GM12872 (cell line): ENCODE measurements around the gene TRERF1.

ENCODE experiments used
- TF ChIP-seq, protein P1 (sequence below): IDR thresholded peaks from 3 replicates; pipeline ENCODE4 v1.5.1; 2011; ENCODE audit warnings: low read depth, mild to moderate bottlenecking, low read length, moderate library complexity; ENCODE audit not compliant: insufficient read depth

The TRERF1 gene

DNA sequence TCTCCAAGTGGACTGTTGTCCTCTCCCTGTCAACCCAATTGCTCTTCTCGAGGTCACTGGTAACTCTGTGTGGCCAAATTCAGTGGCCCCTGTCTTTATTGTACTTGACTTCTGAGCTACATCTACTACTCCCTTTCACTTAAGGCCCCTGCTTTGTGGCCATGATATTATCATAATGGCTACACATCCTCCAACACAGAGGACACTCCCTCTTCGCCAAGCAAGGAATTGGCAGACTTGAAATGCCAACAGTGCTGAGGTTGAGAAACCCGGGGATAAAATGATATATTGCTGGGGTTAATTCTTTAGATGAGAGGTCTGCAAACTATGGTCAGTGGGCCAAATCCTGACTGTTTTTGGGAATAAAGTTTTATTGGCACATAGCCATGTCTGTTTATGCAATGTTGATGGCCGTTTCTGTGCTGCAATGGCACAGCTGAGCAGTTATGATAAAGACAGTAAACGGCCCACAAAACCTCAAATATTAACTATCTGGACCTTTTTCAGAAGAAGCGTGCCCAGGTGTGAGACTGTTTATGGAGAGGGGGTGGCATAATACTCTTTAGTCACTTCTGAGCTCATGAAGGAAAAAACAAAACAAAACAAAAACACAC, 222.1 kb downstream of the TRERF1 start:
- TF ChIP-seq, protein P1, sequence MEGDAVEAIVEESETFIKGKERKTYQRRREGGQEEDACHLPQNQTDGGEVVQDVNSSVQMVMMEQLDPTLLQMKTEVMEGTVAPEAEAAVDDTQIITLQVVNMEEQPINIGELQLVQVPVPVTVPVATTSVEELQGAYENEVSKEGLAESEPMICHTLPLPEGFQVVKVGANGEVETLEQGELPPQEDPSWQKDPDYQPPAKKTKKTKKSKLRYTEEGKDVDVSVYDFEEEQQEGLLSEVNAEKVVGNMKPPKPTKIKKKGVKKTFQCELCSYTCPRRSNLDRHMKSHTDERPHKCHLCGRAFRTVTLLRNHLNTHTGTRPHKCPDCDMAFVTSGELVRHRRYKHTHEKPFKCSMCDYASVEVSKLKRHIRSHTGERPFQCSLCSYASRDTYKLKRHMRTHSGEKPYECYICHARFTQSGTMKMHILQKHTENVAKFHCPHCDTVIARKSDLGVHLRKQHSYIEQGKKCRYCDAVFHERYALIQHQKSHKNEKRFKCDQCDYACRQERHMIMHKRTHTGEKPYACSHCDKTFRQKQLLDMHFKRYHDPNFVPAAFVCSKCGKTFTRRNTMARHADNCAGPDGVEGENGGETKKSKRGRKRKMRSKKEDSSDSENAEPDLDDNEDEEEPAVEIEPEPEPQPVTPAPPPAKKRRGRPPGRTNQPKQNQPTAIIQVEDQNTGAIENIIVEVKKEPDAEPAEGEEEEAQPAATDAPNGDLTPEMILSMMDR: no peak

DNA sequence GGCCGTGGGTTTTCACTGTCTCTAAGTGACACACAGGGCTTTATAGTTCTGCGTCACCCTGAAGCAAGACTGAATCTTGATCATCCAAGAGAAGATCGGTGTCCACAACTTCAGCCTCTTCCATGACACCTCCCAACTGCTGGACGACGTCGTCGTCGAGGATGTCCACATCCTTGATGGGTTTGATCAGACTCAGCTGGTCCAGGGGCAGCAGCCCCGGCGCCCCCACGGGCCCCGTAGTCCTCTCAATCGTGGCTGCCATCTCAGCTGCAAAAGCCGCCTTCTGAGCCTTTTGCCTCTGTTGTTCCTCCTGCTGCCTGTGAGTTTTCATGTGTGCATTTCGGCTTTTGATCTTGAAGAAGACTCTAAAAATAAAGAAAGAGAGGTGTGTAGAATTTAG, 223.4 kb downstream of the TRERF1 start:
- TF ChIP-seq, protein P1: no peak

DNA sequence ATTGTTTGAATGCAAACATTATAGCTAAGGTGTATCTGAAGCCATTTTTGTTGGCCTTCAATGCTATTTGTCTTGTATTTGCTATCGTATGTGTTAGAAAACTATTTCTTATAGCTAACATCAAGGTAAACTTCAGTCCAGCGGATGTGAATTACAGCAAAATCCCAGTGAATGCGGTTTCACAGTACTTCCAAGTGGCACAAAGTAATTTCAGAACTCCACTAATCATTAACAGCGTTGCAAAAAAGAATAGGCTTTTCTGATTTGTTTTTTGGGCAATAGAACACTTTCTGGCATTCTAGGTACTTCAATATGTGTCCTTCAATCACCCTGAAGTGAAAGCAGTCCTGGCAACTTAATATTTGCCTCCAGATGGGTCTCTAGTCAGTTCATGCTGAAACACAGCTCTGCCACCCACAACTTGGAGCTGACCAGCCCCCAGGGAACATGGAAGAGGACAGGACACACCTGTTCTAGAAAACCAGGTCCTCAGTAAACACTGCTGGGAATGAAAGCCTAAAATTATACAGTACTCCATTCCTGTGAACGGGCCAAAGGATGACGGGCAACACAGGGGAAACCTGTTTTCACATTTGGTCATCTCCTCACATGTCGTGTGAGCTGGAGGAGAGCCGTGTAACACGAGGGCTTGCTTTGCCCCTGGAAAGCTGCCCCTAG, 224.4 kb downstream of the TRERF1 start:
- TF ChIP-seq, protein P1: no peak

DNA sequence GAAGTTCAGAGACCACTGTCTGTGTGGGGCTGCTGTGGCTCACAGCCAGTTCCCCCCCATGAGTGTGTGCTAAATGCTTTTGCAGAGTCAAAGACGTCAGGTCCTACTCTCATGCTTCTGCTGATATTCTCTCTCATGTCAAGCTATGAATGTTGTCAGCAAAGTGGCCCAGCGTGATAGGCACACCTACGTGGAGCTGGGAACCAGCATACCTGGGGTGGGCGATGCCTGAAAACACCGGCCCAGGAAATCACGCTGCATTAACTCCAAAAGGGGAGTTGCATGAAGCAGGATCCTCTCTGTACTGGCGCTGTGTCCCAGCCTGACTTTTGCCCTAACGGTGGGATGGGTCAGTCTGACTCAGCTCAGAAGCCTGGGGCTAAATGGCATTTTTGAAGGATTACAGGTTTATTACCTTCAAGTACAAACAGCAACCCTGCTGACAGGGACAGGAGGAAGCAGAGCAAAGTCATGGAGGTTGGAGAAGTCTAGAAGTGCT, 225.0 kb downstream of the TRERF1 start:
- TF ChIP-seq, protein P1: no peak

DNA sequence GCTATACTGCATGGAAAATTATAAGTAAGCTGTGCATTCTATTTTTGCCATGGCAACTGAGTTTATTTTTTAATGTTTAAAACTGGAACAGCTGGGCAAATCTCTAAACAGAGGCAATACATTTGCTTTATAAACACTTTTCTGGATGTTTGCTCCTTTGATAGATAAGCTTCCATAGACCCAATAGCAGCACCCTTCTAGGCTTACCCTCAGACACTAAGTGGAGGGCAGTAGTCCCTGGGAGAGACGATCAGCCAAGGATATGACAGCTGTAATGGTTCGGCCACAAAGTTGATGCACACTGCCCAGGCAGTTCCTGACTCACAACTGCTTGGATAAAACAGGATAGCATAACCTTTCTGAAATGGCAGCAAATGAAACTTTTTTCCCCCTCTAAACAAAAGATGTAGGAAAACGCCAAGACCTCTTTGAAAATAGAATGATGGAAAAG, 225.5 kb downstream of the TRERF1 start:
- TF ChIP-seq, protein P1: no peak

DNA sequence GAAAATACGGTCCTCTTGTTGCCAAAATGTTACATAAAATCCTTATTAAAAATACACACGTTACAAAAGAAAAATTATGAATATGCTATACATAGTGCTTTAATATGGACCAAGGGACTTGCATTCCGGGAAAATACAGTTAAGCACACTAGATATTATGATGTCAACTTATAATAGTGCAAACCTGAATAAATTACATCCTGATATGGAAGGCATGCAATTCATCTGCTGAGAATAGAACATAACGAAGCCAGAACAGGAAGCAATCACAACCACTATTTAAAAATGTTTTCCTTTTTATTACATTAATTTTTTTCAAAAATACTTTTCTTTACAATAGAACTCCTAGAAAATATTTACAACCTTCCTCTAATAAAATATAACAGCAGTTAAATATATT, 226.3 kb downstream of the TRERF1 start:
- TF ChIP-seq, protein P1: no peak

DNA sequence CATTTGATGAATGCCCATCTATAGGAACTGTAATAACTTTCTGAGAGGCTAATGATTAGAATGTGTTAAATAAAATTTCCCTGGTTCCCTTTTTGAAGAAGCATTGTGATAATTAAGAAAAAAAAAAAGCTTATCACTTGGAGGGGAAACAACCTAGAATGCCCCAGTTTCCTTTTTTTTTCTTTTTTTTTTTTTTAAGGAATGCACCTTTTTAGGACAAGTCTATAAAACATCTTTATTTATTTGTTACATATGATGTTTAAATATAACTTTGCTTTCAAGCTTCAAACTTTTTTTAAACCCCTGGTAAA, 226.7 kb downstream of the TRERF1 start:
- TF ChIP-seq, protein P1: no peak
